Glutamatergic neuron (in vitro differentiated cells): ENCODE measurements around the gene PEX16. TPM values are rescaled to one million over a fixed set of nuclear protein-coding genes. Genes with fewer than 3 reads are reported as not detected.

Experiments used
- DNase-seq: peaks from one replicate; pipeline ENCODE4 v3.0.0; 2022
- H3K27ac Mint-ChIP-seq: one replicate; pipeline ENCODE4 v1.8.0; 2020; ENCODE audit warnings: mild to moderate bottlenecking, mixed read lengths, inconsistent platforms; ENCODE audit not compliant: unreplicated experiment
- H3K27me3 Mint-ChIP-seq: one replicate; pipeline ENCODE4 v1.8.0; 2020; ENCODE audit warnings: mild to moderate bottlenecking, moderate library complexity, mixed read lengths, inconsistent platforms; ENCODE audit not compliant: unreplicated experiment
- H3K36me3 Mint-ChIP-seq: one replicate; pipeline ENCODE4 v1.8.0; 2020; ENCODE audit warnings: mild to moderate bottlenecking, mixed read lengths, inconsistent platforms; ENCODE audit not compliant: unreplicated experiment
- H3K4me1 Mint-ChIP-seq: one replicate; pipeline ENCODE4 v1.8.0; 2020; ENCODE audit warnings: mild to moderate bottlenecking, low read depth, mixed read lengths, inconsistent platforms; ENCODE audit not compliant: unreplicated experiment
- H3K4me3 Mint-ChIP-seq: one replicate; pipeline ENCODE4 v1.8.0; 2020; ENCODE audit warnings: mild to moderate bottlenecking, mixed read lengths, inconsistent platforms; ENCODE audit not compliant: unreplicated experiment
- H3K9me3 Mint-ChIP-seq: one replicate; pipeline ENCODE4 v1.8.0; 2020; ENCODE audit warnings: mild to moderate bottlenecking, moderate library complexity, mixed read lengths, inconsistent platforms; ENCODE audit not compliant: unreplicated experiment
- CTCF ChIP-seq: fragments of 200-600 bp; sonication (generic); IDR thresholded peaks from one replicate; pipeline ENCODE4 v1.5.0; 2021; ENCODE audit not compliant: partially characterized antibody, unreplicated experiment
- total RNA-seq: library from RNA; stranded (reverse); fragmentation: NEBNext Ultra II Directional; extraction: Animal tissue kit (Norgen Biotek cat#: 25700); gene quantifications from one replicate; pipeline ENCODE4 v1.2.1, GENCODE V29; 2021; ENCODE audit not compliant: unreplicated experiment

The PEX16 gene
- total RNA-seq, 1 donor from 2014 or later: 51.8 TPM

- H3K36me3 Mint-ChIP-seq: peaks cover 6% of the 10 kb centered on the region
- H3K4me1 Mint-ChIP-seq: no peaks in the 10 kb centered on the region
These were observed 42.2 kb upstream of the PEX16 start for GRCh38 chr11:45959851-45960250.

GRCh38 chr11:45949992-45950407, 32.3 kb upstream of the PEX16 start:
- no peak for DNase-seq
- Mint-ChIP-seq H3K4me3 (no peak overlapping the region), H3K9me3 (peaks cover 2% of the 10 kb centered on the region), H3K36me3 (peaks cover 12% of the 10 kb centered on the region), H3K4me1 (no peaks in the 10 kb centered on the region), H3K27me3 (peaks cover 4% of the 10 kb centered on the region), H3K27ac (no peak overlapping the region)
- TF ChIP-seq CTCF: no peak

More at GRCh38 chr11:45959851-45960250, 42.2 kb upstream of the PEX16 start:
- peaks cover 3% of the 10 kb centered on the region for H3K9me3 Mint-ChIP-seq
- DNase-seq: no peak
- H3K27ac Mint-ChIP-seq: no peak overlapping the region
- H3K4me3 Mint-ChIP-seq: no peak overlapping the region
- H3K27me3 Mint-ChIP-seq: no peaks in the 10 kb centered on the region
- no peak for TF ChIP-seq CTCF

GRCh38 chr11:45948356-45948755, 30.7 kb upstream of the PEX16 start:
- Mint-ChIP-seq H3K4me1 (no peaks in the 10 kb centered on the region), H3K4me3 (no peak overlapping the region), H3K27ac (no peak overlapping the region), H3K36me3 (peaks cover 12% of the 10 kb centered on the region), H3K27me3 (peaks cover 4% of the 10 kb centered on the region), H3K9me3 (peaks cover 2% of the 10 kb centered on the region)
- DNase-seq: no peak
- no peak for TF ChIP-seq CTCF

- Mint-ChIP-seq H3K9me3 (peaks cover 2% of the 10 kb centered on the region), H3K27ac (no peak overlapping the region), H3K4me3 (no peak overlapping the region), H3K27me3 (peaks cover 4% of the 10 kb centered on the region), H3K36me3 (peaks cover 12% of the 10 kb centered on the region), H3K4me1 (no peaks in the 10 kb centered on the region)
- TF ChIP-seq CTCF: no peak
- DNase-seq: no peak
These were observed 30.2 kb upstream of the PEX16 start for GRCh38 chr11:45947885-45948284.

GRCh38 chr11:45945397-45945999, 27.8 kb upstream of the PEX16 start:
- Mint-ChIP-seq H3K4me3 (no peak overlapping the region), H3K27ac (no peak overlapping the region), H3K9me3 (peaks cover 2% of the 10 kb centered on the region), H3K27me3 (peaks cover 4% of the 10 kb centered on the region), H3K4me1 (no peaks in the 10 kb centered on the region), H3K36me3 (peaks cover 12% of the 10 kb centered on the region)
- DNase-seq: no peak
- TF ChIP-seq CTCF: no peak
